ENCODE data around the gene PRKAG1. TPM values are rescaled to one million over a fixed set of nuclear protein-coding genes. Genes with fewer than 3 reads are reported as not detected.

Gene PRKAG1
- total RNA-seq, 1 donor from 2014 or later: 24.0 TPM

GRCh38 chr12:49049566-49050224 lies 31.1 kb upstream of the PRKAG1 start:
- H3K9me3 Mint-ChIP-seq (ENCODE audit: unreplicated experiment): no peaks in the 10 kb centered on the region
- no peak for DNase-seq (ENCODE audit: low spot score)

GRCh38 chr12:49048953-49049352 lies 30.4 kb upstream of the PRKAG1 start:
- TF ChIP-seq, protein P1, sequence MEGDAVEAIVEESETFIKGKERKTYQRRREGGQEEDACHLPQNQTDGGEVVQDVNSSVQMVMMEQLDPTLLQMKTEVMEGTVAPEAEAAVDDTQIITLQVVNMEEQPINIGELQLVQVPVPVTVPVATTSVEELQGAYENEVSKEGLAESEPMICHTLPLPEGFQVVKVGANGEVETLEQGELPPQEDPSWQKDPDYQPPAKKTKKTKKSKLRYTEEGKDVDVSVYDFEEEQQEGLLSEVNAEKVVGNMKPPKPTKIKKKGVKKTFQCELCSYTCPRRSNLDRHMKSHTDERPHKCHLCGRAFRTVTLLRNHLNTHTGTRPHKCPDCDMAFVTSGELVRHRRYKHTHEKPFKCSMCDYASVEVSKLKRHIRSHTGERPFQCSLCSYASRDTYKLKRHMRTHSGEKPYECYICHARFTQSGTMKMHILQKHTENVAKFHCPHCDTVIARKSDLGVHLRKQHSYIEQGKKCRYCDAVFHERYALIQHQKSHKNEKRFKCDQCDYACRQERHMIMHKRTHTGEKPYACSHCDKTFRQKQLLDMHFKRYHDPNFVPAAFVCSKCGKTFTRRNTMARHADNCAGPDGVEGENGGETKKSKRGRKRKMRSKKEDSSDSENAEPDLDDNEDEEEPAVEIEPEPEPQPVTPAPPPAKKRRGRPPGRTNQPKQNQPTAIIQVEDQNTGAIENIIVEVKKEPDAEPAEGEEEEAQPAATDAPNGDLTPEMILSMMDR (IDR thresholded peaks at IDR 0.05; ENCODE audit: unreplicated experiment): no peak
- H3K4me3 Mint-ChIP-seq (ENCODE audit: unreplicated experiment): peak overlapping the region; percentile 57
- no peaks in the 10 kb centered on the region for H3K9me3 Mint-ChIP-seq (ENCODE audit: unreplicated experiment)
- H3K36me3 Mint-ChIP-seq (ENCODE audit: low read depth, unreplicated experiment): peaks cover 70% of the 10 kb centered on the region
- DNase-seq (ENCODE audit: low spot score): no peak
- H3K4me1 Mint-ChIP-seq (ENCODE audit: unreplicated experiment): no peaks in the 10 kb centered on the region
- peaks cover 15% of the 10 kb centered on the region for H3K27me3 Mint-ChIP-seq (ENCODE audit: unreplicated experiment)
- no peak overlapping the region for H3K27ac Mint-ChIP-seq (ENCODE audit: unreplicated experiment)

More at GRCh38 chr12:49049566-49050224, 31.1 kb upstream of the PRKAG1 start:
- Mint-ChIP-seq H3K36me3 (ENCODE audit: low read depth, unreplicated experiment) (peaks cover 70% of the 10 kb centered on the region), H3K27ac (ENCODE audit: unreplicated experiment) (no peak overlapping the region), H3K4me3 (ENCODE audit: unreplicated experiment) (no peak overlapping the region), H3K27me3 (ENCODE audit: unreplicated experiment) (peaks cover 13% of the 10 kb centered on the region), H3K4me1 (ENCODE audit: unreplicated experiment) (peaks cover under 1% of the 10 kb centered on the region)
- TF ChIP-seq, protein P1 (IDR thresholded peaks at IDR 0.05; ENCODE audit: unreplicated experiment): no peak

- TF ChIP-seq, protein P1 (IDR thresholded peaks at IDR 0.05; ENCODE audit: unreplicated experiment): no peak
- no peaks in the 10 kb centered on the region for H3K4me1 Mint-ChIP-seq (ENCODE audit: unreplicated experiment)
- H3K4me3 Mint-ChIP-seq (ENCODE audit: unreplicated experiment): no peak overlapping the region
- no peaks in the 10 kb centered on the region for H3K9me3 Mint-ChIP-seq (ENCODE audit: unreplicated experiment)
- peaks cover 68% of the 10 kb centered on the region for H3K36me3 Mint-ChIP-seq (ENCODE audit: low read depth, unreplicated experiment)
- no peak overlapping the region for H3K27ac Mint-ChIP-seq (ENCODE audit: unreplicated experiment)
- no peak for DNase-seq (ENCODE audit: low spot score)
- H3K27me3 Mint-ChIP-seq (ENCODE audit: unreplicated experiment): peaks cover 13% of the 10 kb centered on the region
Observed at GRCh38 chr12:49046129-49046895, 27.7 kb upstream of the PRKAG1 start.

- Mint-ChIP-seq H3K36me3 (ENCODE audit: low read depth, unreplicated experiment) (peaks cover 62% of the 10 kb centered on the region), H3K4me3 (ENCODE audit: unreplicated experiment) (peak overlapping the region; percentile 69), H3K27me3 (ENCODE audit: unreplicated experiment) (peaks cover 12% of the 10 kb centered on the region), H3K4me1 (ENCODE audit: unreplicated experiment) (no peaks in the 10 kb centered on the region), H3K27ac (ENCODE audit: unreplicated experiment) (no peak overlapping the region), H3K9me3 (ENCODE audit: unreplicated experiment) (no peaks in the 10 kb centered on the region)
- TF ChIP-seq, protein P1 (IDR thresholded peaks at IDR 0.05; ENCODE audit: unreplicated experiment): no peak
- DNase-seq (ENCODE audit: low spot score): no peak
Observed at GRCh38 chr12:49044660-49045059, 26.1 kb upstream of the PRKAG1 start.

DNA sequence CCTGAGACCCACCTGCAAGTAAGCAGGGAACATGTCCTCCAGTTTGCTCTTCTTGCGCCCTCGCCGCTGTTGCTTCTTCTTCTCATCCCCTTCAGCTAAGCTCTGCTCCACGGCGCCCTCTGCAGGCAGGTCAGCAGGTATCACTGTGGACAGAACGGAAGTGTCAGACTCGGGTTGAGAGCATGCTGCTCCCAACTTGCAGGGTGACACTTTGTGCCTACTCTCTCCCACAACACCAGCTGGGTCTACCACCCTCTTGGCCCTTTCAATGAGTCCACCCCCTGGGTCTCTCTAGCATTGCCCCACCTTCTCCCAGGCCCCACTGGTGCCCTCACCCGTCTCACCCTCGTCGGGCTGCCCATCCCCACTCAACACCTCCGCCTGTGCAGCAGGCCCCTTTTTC lies 25.3 kb upstream of the PRKAG1 start:
- TF ChIP-seq, protein P1 (IDR thresholded peaks at IDR 0.05; ENCODE audit: unreplicated experiment): peak; percentile 62
- peak; percentile 84 for DNase-seq (ENCODE audit: low spot score)
- H3K27me3 Mint-ChIP-seq (ENCODE audit: unreplicated experiment): peaks cover 11% of the 10 kb centered on the region
- H3K4me3 Mint-ChIP-seq (ENCODE audit: unreplicated experiment): peak overlapping the region; percentile 51
- H3K36me3 Mint-ChIP-seq (ENCODE audit: low read depth, unreplicated experiment): peaks cover 57% of the 10 kb centered on the region
- no peaks in the 10 kb centered on the region for H3K4me1 Mint-ChIP-seq (ENCODE audit: unreplicated experiment)
- H3K9me3 Mint-ChIP-seq (ENCODE audit: unreplicated experiment): no peaks in the 10 kb centered on the region
- peak overlapping the region; percentile 52 for H3K27ac Mint-ChIP-seq (ENCODE audit: unreplicated experiment)
